Measurements from ENCODE around the gene PLEKHB1. TPM values are rescaled to one million over a fixed set of nuclear protein-coding genes. Genes with fewer than 3 reads are reported as not detected.

The PLEKHB1 gene
- total RNA-seq, 2 donors from 2014 or later: 7.3 to 7.9 TPM

Other genes starting within 250 kb of the PLEKHB1 start
- gene FAM168A, start 48.5 kb upstream of the PLEKHB1 start, total RNA-seq: 10 to 100 TPM; 34.0 to 36.0 TPM
- 100 to 1,000 TPM; 179 to 247 TPM for gene RAB6A, start 114.5 kb downstream of the PLEKHB1 start, total RNA-seq
- gene MRPL48, start 141.3 kb downstream of the PLEKHB1 start, total RNA-seq: 10 to 100 TPM in 1 of 2 donors, 1 to 10 TPM in 1; 3.8 to 18.6 TPM
- 10 to 100 TPM; 40.8 to 64.9 TPM for gene COA4, start 230.3 kb downstream of the PLEKHB1 start, total RNA-seq
- gene PAAF1, start 230.4 kb downstream of the PLEKHB1 start, total RNA-seq: 1 to 10 TPM; 8.7 to 8.8 TPM

Data from thoracic aorta (tissue), 2 donors.